Thyroid gland (tissue), 4 donors: Measurements from ENCODE around the gene CER1.
"Not testable (repeated sequence)": the region's sequence is repeated elsewhere in the genome, so short reads cannot be mapped to it uniquely, and the experiment has no call there.

Experiments used
- POLR2A ChIP-seq, 2 donors: fragments of 450-650 bp; IDR thresholded peaks; one replicate each; pipeline ENCODE4 v1.6.1; 2017; ENCODE audit warnings: antibody characterized with exemption in 2 of 2, mild to moderate bottlenecking in 2 of 2, moderate library complexity in 1 of 2
- TF ChIP-seq, protein P1 (sequence below), 6 experiments: fragments of 200-600 bp in 3 of 6; fragments of 450-650 bp in 3 of 6; sonication (generic) in 3 of 6; IDR thresholded peaks; one replicate each; pipeline ENCODE4 v1.5.1; 2016 to 2019; ENCODE audit warnings: antibody characterized with exemption in 6 of 6, mild to moderate bottlenecking in 2 of 6, inconsistent platforms in 1 of 6, moderate library complexity in 1 of 6

DNA sequence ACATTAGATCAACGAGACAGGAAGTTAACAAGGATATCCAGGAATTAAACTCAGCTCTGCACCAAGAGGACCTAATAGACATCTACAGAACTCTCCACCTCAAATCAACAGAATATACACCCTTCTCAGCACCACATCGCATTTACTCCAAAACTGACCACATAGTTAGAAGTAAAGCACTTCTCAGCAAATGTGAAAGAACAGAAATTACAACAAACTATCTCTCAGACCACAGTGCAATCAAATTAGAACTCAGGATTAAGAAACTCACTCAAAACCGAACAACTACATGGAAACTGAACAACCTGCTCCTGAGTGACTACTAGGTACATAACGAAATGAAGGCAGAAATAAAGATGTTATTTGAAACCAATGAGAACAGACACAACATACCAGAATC, 39.9 kb downstream of the CER1 start:
- TF ChIP-seq, protein P1, sequence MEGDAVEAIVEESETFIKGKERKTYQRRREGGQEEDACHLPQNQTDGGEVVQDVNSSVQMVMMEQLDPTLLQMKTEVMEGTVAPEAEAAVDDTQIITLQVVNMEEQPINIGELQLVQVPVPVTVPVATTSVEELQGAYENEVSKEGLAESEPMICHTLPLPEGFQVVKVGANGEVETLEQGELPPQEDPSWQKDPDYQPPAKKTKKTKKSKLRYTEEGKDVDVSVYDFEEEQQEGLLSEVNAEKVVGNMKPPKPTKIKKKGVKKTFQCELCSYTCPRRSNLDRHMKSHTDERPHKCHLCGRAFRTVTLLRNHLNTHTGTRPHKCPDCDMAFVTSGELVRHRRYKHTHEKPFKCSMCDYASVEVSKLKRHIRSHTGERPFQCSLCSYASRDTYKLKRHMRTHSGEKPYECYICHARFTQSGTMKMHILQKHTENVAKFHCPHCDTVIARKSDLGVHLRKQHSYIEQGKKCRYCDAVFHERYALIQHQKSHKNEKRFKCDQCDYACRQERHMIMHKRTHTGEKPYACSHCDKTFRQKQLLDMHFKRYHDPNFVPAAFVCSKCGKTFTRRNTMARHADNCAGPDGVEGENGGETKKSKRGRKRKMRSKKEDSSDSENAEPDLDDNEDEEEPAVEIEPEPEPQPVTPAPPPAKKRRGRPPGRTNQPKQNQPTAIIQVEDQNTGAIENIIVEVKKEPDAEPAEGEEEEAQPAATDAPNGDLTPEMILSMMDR (IDR thresholded peaks at IDR 0.05) = not testable (repeated sequence)
- not testable (repeated sequence) for TF ChIP-seq POLR2A (IDR thresholded peaks at IDR 0.05)
